MM.1S (cell line): ENCODE results near the gene ADGRV1.

Source experiments
- DNase-seq: peaks from one replicate; pipeline ENCODE4 v3.0.0-alpha.2; 2015
- H2AFZ ChIP-seq: fragments of 300-600 bp; sonication (generic); 2 replicates; pipeline ENCODE4 v1.6.0; 2016; ENCODE audit warnings: antibody characterized with exemption, low read length
- H3F3A ChIP-seq: fragments of 300-600 bp; sonication (generic); 2 replicates; pipeline ENCODE4 v1.6.1; 2016; ENCODE audit warnings: mild to moderate bottlenecking, antibody characterized with exemption, low read length, moderate library complexity, mixed read lengths; ENCODE audit not compliant: insufficient read depth
- H3K27ac ChIP-seq: fragments of 300-600 bp; sonication (generic); 2 replicates; pipeline ENCODE4 v1.5.1; 2016; ENCODE audit warnings: mild to moderate bottlenecking, low read length
- H3K27me3 ChIP-seq: fragments of 300-600 bp; sonication (generic); replicated peaks from 2 replicates; pipeline ENCODE4 v1.6.0; 2016; ENCODE audit warnings: low read length; ENCODE audit not compliant: insufficient read depth
- H3K36me3 ChIP-seq: fragments of 300-600 bp; sonication (generic); replicated peaks from 2 replicates; pipeline ENCODE4 v1.6.1; 2016; ENCODE audit warnings: mild to moderate bottlenecking, low read length, mixed read lengths; ENCODE audit not compliant: insufficient read depth
- H3K4me1 ChIP-seq: fragments of 300-600 bp; sonication (generic); 2 replicates; pipeline ENCODE4 v1.6.1; 2016; ENCODE audit warnings: low read length, mixed read lengths
- H3K4me2 ChIP-seq: fragments of 300-600 bp; sonication (generic); 2 replicates; pipeline ENCODE4 v1.6.0; 2016; ENCODE audit warnings: low read depth, low read length
- H3K4me3 ChIP-seq: fragments of 300-600 bp; sonication (generic); 2 replicates; pipeline ENCODE4 v1.5.1; 2016; ENCODE audit warnings: low read length, mixed read lengths
- H3K79me2 ChIP-seq: fragments of 300-600 bp; sonication (generic); 2 replicates; pipeline ENCODE4 v1.6.1; 2016; ENCODE audit warnings: mixed run types, low read length, mixed read lengths
- H3K9ac ChIP-seq: fragments of 300-600 bp; sonication (generic); 2 replicates; pipeline ENCODE4 v1.6.1; 2016; ENCODE audit warnings: low read length, mixed read lengths
- H3K9me2 ChIP-seq: fragments of 300-600 bp; sonication (generic); replicated peaks from 2 replicates; pipeline ENCODE4 v1.6.1; 2016; ENCODE audit warnings: mild to moderate bottlenecking, low read length, mixed read lengths; ENCODE audit not compliant: insufficient read depth
- H3K9me3 ChIP-seq: fragments of 300-600 bp; sonication (generic); replicated peaks from 2 replicates; pipeline ENCODE4 v1.6.1; 2016; ENCODE audit warnings: mild to moderate bottlenecking, low read length, mixed read lengths; ENCODE audit not compliant: insufficient read depth
- H4K20me1 ChIP-seq: fragments of 300-600 bp; sonication (generic); 2 replicates; pipeline ENCODE4 v1.6.1; 2016; ENCODE audit warnings: mild to moderate bottlenecking, low read length, moderate library complexity, mixed read lengths; ENCODE audit not compliant: insufficient read depth
- EZH2 ChIP-seq: fragments of 300-600 bp; sonication (generic); optimal IDR thresholded peaks from 2 replicates; pipeline ENCODE3; 2017; ENCODE audit warnings: low read depth, mild to moderate bottlenecking, antibody characterized with exemption, low read length, mixed read lengths
- EZH2phosphoT487 ChIP-seq: fragments of 300-600 bp; sonication (generic); IDR thresholded peaks from 2 replicates; pipeline ENCODE4 v1.6.1; 2018; ENCODE audit warnings: antibody characterized with exemption, low read length
- TF ChIP-seq, protein P1 (sequence below): fragments of 300-600 bp; sonication (generic); IDR thresholded peaks from 2 replicates; pipeline ENCODE4 v1.5.1; 2016; ENCODE audit warnings: antibody characterized with exemption, low read length, mixed read lengths

The ADGRV1 gene

DNA sequence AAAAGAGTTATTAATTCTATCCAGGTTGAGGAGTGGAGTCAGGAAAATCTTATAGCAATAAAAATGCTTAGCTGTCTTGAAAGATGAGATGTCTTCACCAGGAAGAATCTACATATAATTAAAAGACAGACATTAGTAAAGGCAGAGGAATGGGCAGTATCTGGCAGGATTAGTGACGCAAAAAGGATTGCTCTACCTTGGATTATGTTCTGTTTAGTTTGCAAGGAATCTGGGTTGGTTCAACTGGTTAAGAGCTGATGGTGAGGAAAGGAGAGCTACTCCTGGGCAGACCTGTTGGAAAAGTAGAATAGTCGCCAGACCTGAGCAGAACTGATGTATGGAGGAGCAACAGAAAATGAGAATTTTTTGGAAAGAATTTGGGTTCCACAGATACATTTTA is 318.5 kb downstream of the ADGRV1 start:
- DNase-seq = no peak
- Histone ChIP-seq H3K4me1 (no peaks in the 10 kb centered on the region), H3K4me3 (no peak overlapping the region), H3K9me2 (no peaks in the 10 kb centered on the region), H3F3A (no peaks in the 10 kb centered on the region), H3K4me2 (no peak overlapping the region), H4K20me1 (no peaks in the 10 kb centered on the region), H3K27ac (no peak overlapping the region), H3K9ac (no peak overlapping the region), H3K79me2 (no peaks in the 10 kb centered on the region), H3K27me3 (no peaks in the 10 kb centered on the region), H2AFZ (no peak overlapping the region), H3K9me3 (no peaks in the 10 kb centered on the region), H3K36me3 (no peaks in the 10 kb centered on the region)
- TF ChIP-seq EZH2phosphoT487 (no peak), EZH2 (no peak)
- TF ChIP-seq, protein P1, sequence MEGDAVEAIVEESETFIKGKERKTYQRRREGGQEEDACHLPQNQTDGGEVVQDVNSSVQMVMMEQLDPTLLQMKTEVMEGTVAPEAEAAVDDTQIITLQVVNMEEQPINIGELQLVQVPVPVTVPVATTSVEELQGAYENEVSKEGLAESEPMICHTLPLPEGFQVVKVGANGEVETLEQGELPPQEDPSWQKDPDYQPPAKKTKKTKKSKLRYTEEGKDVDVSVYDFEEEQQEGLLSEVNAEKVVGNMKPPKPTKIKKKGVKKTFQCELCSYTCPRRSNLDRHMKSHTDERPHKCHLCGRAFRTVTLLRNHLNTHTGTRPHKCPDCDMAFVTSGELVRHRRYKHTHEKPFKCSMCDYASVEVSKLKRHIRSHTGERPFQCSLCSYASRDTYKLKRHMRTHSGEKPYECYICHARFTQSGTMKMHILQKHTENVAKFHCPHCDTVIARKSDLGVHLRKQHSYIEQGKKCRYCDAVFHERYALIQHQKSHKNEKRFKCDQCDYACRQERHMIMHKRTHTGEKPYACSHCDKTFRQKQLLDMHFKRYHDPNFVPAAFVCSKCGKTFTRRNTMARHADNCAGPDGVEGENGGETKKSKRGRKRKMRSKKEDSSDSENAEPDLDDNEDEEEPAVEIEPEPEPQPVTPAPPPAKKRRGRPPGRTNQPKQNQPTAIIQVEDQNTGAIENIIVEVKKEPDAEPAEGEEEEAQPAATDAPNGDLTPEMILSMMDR = no peak

DNA sequence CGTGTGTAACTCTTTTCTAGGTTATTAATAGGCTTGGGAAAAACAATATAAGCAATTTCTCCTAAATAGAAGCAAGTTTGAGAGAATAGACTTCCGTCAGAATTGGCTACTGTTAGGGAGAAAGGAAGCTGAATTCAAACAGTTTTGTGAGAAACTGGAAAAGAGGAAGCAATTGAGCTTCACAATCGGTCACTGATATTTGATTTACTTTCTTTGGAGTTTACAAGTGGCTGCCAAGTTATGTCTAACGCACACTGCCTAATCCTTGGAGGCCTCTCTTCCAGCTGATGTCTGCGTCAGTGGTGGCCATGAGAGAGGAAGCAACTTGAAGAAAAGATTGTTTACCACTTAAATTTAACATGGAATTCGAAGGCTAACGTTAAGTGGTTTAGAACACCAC is 319.5 kb downstream of the ADGRV1 start:
- no peak overlapping the region for H3K9ac ChIP-seq
- no peaks in the 10 kb centered on the region for H3K9me3 ChIP-seq
- TF ChIP-seq EZH2phosphoT487 = no peak
- TF ChIP-seq, protein P1 = no peak
- no peaks in the 10 kb centered on the region for H3F3A ChIP-seq
- no peaks in the 10 kb centered on the region for H3K9me2 ChIP-seq
- H3K4me3 ChIP-seq = no peak overlapping the region
- no peak overlapping the region for H3K4me2 ChIP-seq
- no peaks in the 10 kb centered on the region for H4K20me1 ChIP-seq
- H3K4me1 ChIP-seq = no peaks in the 10 kb centered on the region
- no peak for DNase-seq
- H3K27me3 ChIP-seq = no peaks in the 10 kb centered on the region
- no peak overlapping the region for H3K27ac ChIP-seq
- H2AFZ ChIP-seq = no peak overlapping the region
- H3K79me2 ChIP-seq = no peaks in the 10 kb centered on the region
- H3K36me3 ChIP-seq = no peaks in the 10 kb centered on the region

DNA sequence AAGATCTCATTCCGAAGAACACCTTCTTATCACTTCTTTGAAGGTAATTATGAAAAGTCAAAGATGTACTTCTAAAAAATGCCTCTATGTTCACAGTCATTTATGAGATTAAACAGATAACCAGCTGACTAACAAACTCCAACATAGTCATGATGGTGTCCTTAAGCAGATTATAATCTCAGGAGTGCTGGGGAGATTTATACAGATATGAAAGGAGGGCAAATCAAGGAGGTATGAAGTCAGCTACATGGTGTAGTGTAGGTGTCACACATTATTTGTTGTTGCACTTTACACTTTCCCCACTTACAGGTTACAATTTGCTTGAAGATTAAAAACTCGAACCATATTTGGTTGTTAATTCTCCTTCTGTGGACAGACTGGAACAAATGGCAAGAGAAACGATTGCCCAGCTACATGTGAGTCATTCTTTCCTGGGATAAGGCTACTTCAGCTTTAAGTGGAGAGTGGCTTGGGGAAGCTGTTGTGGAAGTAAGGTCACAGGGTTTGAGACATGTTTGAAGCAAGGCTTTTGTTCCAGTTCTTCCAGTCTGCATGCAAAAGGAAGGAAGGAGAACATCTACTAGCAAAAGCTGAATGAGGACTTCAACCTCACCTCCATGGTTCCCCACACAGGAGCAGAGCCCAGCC is 320.1 kb downstream of the ADGRV1 start:
- H3K4me1 ChIP-seq = no peaks in the 10 kb centered on the region
- no peak overlapping the region for H3K27ac ChIP-seq
- no peaks in the 10 kb centered on the region for H3F3A ChIP-seq
- H4K20me1 ChIP-seq = no peaks in the 10 kb centered on the region
- no peaks in the 10 kb centered on the region for H3K27me3 ChIP-seq
- no peak for DNase-seq
- TF ChIP-seq, protein P1 = no peak
- no peak for TF ChIP-seq EZH2
- no peak for TF ChIP-seq EZH2phosphoT487
- H3K9me2 ChIP-seq = no peaks in the 10 kb centered on the region
- no peak overlapping the region for H3K9ac ChIP-seq
- H3K4me2 ChIP-seq = no peak overlapping the region
- no peak overlapping the region for H2AFZ ChIP-seq
- no peaks in the 10 kb centered on the region for H3K9me3 ChIP-seq
- H3K36me3 ChIP-seq = no peaks in the 10 kb centered on the region
- no peaks in the 10 kb centered on the region for H3K79me2 ChIP-seq
- H3K4me3 ChIP-seq = no peak overlapping the region
